GM21737 (cell line): ENCODE results near the gene LUC7L.
"Not testable (repeated sequence)": the region's sequence is repeated elsewhere in the genome, so short reads cannot be mapped to it uniquely, and the experiment has no call there.

Experiments used
- ATAC-seq: cut with Tn5 transposase; IDR thresholded peaks from one replicate; pipeline ENCODE4 v1.9.1; 2021; ENCODE audit warnings: mild to moderate bottlenecking, moderate library complexity; ENCODE audit not compliant: unreplicated experiment

Gene LUC7L

DNA sequence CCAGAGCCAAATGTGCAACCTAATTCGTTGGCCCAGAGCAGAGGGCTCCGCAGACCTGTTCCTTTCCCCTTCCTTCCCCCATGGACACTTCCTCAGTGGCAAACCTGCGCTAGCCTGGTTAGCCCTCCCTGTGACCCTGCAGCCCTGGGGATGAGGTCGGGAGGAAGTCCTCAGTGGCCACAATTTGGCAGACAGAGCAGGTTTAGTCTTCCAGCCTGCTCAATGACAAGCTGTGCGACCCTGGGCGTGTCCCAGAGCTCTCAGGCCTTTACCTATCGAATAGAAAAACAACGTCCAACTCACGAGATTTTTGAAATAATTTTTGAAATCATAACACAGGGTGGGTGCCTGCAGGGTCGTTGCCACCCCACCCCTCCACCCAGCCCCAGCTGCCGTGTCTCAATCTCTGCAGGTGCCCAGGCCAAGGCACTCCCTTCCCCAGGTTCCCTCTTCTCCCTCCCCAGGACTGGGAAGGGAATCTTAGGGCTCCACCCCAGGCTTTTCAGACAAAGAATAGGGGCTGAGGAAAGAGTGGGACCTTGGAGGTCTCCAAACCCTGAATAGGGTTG is 62.0 kb downstream of the LUC7L start:
- ATAC-seq, result no peak

DNA sequence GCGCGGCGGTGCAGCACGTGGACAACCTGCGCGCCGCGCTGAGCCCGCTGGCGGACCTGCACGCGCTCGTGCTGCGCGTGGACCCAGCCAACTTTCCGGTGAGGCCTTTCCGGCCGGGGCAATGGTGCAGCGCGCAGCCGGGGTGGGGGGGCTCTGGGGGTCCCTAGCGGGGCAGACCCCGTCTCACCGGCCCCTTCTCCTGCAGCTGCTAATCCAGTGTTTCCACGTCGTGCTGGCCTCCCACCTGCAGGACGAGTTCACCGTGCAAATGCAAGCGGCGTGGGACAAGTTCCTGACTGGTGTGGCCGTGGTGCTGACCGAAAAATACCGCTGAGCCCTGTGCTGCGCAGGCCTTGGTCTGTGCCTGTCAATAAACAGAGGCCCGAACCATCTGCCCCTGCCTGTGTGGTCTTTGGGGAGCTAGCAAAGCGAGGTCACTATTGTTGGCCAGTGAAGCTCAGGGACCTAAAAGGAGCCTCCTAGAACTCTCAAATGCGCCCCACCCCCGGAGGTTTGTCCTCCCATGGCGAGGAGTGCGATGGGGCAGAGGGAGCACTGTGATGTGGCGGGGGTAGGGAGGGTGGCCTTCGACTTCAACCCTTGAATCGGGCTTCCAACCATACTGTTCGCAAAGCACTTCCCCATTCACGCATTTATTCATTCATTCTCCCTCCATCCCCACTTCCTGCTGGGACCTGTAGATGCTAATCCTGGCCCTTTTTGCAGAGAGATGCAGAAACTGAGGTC is 62.7 kb downstream of the LUC7L start:
- ATAC-seq, result no peak

DNA sequence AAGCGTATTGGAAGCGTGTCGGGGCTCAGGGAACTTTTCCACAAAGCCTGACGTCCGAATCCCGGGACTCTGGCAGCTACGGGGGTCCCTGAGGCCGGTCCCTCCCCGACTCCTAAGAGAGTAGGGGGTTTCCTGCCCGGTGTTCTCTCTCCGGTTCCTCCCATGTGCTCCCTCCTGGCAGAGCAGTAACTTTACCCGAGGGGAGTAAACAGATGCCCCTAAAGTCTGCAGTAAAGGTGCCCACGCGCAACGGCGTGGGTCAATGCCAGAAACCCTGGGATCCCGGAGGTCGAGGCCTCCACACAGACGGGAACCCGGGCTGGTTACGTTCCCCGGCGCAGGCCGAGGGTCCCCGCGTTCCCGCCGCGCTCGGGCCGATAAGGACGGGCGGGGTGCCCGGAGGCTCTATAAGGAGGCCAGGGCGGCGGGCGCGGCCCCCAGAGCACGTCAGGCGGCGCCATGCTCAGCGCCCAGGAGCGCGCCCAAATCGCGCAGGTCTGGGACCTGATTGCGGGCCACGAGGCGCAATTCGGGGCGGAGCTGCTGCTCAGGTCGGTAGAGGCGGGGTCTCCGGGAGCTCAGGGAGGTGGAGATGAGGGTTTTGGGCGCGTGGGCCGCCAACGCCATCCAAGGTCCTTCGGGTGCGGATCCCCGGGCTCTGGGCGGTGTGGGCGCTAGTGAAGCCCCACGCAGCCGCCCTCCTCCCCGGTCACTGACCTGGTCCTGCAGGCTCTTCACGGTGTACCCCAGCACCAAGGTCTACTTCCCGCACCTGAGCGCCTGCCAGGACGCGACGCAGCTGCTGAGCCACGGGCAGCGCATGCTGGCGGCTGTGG is 63.5 kb downstream of the LUC7L start, which contains the start of gene HBM:
Gene HBM, plus strand, starts transcription at position 440 of the 836 bp plus-strand sequence. Its CDS starts 20 bp downstream, at position 460.
- ATAC-seq, result no peak

DNA sequence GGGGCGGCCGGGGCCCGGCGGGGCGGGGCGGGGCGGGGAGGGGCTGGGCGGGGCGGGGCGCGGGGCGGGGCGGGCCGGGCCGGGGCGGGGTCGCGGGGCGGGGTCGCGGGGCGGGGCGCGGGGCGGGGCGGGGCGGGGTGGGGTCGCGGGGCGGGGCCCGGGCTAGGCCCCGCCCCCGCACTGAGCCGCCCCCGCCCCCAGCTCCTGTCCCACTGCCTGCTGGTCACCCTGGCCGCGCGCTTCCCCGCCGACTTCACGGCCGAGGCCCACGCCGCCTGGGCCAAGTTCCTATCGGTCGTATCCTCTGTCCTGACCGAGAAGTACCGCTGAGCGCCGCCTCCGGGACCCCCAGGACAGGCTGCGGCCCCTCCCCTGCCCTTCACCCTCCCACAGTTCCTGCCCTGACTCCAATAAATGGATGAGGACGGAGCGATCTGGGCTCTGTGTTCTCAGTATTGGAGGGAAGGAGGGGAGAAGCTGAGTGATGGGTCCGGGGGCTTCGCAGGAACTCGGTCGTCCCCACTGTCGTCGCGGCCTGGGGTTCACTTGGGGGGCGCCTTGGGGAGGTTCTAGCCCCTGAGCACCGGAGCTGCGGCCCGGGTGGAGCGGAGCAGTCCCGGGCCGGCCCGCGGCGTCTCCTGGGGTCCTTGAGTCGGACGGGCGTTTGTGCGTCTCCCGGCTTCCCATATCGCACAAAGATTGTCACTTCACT is 64.3 kb downstream of the LUC7L start:
- no peak for ATAC-seq

DNA sequence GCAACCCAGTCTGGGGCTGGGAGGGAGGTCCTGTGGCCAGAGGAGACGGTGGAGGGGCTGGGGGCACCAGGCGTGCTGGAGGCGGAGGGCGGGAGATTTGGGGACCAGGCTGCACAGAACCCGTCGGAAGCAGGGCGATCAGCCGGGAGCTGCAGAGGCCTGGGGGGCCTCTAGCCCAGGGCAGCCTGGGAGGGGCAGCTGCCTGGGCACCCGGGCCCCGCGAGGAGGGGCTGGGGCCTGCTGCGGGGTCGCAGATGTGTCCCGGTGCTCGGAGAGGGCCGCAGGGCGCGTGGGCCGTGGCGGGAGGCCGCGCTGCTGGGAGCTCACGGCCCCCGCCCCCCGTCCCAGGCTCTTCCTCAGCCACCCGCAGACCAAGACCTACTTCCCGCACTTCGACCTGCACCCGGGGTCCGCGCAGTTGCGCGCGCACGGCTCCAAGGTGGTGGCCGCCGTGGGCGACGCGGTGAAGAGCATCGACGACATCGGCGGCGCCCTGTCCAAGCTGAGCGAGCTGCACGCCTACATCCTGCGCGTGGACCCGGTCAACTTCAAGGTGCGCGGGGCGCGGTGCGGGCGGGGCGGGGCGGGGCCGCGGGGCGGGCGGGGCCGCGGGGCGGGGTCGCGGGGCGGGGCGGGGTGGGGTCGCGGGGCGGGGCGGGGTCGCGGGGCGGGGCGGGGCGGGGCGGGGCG is 65.0 kb downstream of the LUC7L start:
- not testable (repeated sequence) for ATAC-seq

DNA sequence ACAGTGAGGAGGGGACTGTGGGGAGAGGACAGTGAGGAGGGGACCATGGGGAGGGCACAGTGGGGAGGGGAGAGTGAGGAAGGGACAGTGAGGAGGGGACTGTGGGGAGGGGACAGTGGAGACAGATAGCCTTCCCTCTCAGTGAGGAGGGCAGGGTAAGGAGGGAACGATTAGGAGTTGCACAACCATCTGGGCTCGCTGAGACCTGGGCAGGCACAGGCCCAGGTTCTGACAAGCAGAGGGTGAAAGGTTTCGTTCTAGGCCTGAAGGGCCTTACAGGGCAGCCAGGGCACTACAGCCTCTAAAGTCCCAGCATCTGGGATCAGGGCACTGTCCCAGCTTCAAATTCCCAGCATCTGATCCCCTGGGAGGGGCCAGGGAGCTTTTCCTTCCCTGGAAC is 65.6 kb downstream of the LUC7L start:
- ATAC-seq, result not testable (repeated sequence)

DNA sequence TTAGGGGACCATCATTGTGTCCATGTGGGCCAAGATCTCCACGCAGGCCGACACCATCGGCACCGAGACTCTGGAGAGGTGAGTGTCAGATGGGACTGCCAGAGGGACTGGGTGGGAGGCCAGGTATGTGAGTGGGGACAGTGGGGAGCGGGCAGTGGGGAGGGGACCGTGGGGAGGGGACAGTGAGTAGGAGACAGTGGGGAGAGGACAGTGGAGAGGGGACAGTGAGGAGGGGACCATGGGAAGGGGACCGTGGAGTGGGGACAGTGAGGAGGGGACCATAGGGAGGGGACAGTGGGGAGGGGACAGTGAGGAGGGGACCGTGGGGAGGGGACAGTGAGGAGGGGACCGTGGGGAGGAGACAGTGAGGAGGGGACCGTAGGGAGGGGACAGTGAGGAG is 66.1 kb downstream of the LUC7L start:
- not testable (repeated sequence) for ATAC-seq

DNA sequence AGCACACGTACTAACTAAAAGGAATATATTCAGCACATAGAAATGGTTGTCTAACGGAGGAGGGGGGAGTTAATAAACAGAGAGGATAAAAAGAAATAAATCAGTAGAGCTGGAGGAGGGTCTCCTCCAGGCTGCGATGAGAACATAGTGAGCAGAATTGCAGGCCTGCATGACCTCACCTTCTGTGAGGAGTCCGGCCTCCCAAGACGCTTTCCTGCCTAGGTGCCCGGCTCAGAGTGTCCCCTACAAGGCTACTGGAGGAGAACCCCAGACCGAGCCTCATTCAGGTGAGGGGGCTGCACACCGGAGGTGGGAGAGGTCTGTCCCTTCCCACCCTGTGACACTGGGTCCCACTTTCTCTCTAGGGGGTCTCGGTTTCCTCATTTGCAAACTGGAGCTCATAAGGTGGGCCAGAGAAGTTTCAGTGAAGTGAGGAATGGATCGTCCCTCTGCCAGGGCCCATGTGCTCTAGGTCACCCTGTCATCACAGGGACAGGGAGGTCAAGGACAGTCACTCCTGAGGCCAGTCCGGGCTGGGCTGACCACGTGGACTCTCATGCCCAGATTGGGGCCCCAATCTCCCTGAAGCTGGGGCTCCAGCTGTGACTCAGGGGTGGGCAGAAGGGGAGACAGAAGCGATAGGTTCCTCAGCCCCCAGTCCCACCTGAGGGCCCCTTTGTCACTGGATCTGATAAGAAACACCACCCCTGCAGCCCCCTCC is 66.8 kb downstream of the LUC7L start:
- no peak for ATAC-seq

DNA sequence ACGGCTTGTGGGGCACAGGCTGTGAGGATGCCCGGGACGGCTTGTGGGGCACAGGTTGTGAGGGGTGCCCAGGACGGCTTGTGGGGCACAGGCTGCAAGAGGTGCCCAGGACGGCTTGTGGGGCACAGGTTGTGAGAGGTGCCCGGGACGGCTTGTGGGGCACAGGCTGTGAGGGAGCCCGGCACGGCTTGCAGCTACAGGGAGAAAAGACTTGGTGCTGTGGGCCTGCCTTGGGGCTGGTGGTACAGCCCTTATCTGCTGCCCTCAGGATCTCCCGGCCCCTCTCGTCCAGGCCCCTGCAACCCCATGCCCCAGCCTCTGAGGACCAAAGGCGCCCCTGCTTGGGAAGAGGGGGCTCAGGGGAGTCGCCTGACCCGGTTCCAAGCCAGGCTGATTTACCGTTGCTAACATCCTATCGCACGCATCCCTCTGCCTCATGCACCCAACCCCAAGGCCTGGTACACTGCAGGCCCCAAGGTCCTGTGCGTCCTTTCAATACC is 68.5 kb downstream of the LUC7L start:
- no peak for ATAC-seq

DNA sequence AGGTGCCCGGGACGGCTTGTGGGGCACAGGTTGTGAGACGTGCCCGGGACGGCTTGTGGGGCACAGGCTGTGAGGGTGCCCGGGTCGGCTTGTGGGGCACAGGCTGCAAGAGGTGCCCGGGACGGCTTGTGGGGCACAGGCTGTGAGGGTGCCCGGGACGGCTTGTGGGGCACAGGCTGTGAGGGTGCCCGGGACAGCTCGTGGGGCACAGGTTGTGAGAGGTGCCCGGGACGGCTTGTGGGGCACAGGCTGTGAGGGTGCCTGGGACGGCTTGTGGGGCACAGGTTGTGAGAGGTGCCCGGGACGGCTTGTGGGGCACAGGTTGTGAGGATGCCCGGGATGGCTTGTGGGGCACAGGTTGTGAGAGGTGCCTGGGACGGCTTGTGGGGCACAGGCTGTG is 69.0 kb downstream of the LUC7L start:
- ATAC-seq, result not testable (repeated sequence)

DNA sequence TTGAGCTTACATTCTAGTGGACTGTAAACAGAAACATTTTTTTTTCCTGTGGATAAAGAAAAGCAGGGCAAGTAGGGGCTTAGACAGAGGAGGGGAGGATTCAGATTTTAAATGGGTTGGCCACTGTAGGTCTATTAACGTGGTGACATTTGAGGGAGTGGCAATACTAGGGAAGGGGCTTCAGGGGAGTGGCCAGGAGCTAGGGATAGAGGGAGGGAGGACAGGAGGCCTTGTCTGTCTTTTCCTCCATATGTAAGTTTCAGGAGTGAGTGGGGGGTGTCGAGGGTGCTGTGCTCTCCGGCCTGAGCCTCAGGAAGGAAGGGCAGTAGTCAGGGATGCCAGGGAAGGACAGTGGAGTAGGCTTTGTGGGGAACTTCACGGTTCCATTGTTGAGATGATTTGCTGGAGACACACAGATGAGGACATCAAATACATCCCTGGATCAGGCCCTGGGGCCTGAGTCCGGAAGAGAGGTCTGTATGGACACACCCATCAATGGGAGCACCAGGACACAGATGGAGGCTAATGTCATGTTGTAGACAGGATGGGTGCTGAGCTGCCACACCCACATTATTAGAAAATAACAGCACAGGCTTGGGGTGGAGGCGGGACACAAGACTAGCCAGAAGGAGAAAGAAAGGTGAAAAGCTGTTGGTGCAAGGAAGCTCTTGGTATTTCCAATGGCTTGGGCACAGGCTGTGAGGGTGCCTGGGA is 70.0 kb downstream of the LUC7L start:
- ATAC-seq, result no peak

DNA sequence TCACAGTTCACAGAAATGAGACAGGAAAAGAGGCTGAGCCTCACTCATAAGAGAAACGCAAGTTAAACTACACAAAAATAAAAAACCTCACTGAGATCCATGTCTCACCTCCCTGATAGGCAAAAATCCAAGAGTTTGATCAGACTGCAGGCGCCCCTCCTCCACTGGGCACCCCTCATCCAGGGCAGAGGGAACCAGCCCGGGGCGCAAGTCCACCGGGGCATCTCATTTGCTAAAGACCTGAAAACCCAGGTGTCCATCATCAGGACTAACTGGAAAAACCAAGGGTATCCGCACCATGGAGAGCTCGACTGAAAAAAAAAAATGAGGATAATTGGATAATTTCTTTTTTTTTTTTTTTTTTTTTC is 74.2 kb downstream of the LUC7L start:
- no peak for ATAC-seq

DNA sequence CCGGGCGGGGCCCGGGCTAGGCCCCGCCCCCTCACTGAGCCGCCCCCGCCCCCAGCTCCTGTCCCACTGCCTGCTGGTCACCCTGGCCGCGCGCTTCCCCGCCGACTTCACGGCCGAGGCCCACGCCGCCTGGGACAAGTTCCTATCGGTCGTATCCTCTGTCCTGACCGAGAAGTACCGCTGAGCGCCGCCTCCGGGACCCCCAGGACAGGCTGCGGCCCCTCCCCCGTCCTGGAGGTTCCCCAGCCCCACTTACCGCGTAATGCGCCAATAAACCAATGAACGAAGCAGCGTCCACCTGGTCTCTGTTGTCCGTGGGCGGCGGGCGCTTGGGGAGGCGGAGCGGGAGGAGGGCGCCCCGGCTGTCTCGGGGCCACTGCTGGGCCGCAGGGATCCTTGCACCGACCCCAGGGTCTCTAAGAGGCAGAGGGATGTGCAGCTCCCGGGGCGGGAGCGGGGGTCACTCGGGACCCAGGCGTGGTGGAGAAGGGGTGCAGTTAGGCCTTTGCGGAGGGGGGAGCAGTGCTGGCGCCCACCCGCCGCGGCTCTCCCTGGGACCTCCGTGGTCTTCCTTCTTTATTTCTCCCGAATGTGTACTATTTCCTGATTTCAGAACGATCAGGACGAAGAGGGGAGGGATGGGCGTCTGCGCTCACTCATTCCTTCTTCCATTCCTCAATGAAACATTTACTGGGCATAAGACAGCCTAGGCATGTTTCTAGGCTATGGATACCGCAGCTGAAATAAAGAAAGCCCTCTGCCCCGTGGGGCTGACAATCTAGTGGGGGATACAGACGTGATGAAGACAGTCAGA is 74.8 kb downstream of the LUC7L start:
- no peak for ATAC-seq

DNA sequence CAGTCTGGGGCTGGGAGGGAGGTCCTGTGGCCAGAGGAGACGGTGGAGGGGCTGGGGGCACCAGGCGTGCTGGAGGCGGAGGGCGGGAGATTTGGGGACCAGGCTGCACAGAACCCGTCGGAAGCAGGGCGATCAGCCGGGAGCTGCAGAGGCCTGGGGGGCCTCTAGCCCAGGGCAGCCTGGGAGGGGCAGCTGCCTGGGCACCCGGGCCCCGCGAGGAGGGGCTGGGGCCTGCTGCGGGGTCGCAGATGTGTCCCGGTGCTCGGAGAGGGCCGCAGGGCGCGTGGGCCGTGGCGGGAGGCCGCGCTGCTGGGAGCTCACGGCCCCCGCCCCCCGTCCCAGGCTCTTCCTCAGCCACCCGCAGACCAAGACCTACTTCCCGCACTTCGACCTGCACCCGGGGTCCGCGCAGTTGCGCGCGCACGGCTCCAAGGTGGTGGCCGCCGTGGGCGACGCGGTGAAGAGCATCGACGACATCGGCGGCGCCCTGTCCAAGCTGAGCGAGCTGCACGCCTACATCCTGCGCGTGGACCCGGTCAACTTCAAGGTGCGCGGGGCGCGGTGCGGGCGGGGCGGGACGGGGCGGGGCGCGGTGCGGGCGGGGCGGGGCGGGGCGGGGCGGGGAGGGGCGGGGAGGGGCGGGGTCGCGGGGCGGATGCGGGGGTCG is 75.6 kb downstream of the LUC7L start:
- ATAC-seq, result not testable (repeated sequence)

DNA sequence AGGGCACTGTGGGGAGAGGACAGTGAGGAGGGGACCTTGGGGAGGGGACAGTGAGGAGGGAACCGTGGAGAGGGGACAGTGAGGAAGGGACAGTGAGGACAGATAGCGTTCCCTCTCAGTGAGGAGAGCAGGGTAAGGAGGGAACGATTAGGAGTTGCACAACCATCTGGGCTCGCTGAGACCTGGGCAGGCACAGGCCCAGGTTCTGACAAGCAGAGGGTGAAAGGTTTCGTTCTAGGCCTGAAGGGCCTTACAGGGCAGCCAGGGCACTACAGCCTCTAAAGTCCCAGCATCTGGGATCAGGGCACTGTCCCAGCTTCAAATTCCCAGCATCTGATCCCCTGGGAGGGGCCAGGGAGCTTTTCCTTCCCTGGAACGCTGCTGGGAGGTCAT is 76.1 kb downstream of the LUC7L start:
- not testable (repeated sequence) for ATAC-seq

DNA sequence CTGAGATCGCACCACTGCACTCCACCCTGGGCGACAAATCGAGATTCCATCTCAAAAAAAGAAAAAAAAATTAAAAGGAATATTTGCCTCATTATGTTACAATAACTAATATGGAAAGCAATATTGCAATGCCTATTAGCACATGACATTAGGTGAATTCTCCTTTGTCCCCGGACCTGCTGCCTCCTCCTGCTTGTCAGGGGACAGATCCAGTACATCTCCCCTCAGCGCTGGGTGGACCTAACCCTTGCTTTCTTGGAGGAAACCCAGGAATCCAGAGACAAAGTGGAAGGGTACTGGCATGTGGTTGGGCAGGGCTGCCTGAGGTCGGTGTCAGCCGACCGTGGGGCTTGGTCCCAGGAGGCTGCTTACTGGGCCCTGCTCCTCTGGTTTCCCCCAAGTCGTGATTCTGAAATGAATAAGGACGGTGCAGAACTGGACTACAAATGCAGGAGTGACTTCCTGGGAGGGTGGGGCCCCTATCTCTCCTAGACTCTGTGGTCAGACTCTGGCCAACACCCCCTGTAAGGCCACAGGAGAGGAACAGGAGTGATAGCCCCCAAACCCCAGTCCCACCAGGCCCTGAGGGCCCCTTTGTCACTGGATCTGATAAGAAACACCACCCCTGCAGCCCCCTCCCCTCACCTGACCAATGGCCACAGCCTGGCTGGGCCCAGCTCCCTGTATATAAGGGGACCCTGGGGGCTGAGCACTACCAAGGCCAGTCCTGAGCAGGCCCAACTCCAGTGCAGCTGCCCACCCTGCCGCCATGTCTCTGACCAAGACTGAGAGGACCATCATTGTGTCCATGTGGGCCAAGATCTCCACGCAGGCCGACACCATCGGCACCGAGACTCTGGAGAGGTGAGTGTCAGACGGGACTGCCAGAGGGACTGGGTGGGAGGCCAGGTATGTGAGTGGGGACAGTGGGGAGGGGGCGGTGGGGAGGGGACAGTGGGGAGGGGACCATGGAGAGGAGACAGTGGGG is 76.8 kb downstream of the LUC7L start, which contains the start of gene HBZ:
Gene HBZ, plus strand, starts transcription at position 504 of the 988 bp plus-strand sequence. Its CDS starts 266 bp downstream, at position 770.
- no peak for ATAC-seq
